Measurements from ENCODE around the gene ANP32B.
A peak's percentile ranks its signal among the peaks of the same experiment; 100 is the strongest.

ANP32B gene

DNA sequence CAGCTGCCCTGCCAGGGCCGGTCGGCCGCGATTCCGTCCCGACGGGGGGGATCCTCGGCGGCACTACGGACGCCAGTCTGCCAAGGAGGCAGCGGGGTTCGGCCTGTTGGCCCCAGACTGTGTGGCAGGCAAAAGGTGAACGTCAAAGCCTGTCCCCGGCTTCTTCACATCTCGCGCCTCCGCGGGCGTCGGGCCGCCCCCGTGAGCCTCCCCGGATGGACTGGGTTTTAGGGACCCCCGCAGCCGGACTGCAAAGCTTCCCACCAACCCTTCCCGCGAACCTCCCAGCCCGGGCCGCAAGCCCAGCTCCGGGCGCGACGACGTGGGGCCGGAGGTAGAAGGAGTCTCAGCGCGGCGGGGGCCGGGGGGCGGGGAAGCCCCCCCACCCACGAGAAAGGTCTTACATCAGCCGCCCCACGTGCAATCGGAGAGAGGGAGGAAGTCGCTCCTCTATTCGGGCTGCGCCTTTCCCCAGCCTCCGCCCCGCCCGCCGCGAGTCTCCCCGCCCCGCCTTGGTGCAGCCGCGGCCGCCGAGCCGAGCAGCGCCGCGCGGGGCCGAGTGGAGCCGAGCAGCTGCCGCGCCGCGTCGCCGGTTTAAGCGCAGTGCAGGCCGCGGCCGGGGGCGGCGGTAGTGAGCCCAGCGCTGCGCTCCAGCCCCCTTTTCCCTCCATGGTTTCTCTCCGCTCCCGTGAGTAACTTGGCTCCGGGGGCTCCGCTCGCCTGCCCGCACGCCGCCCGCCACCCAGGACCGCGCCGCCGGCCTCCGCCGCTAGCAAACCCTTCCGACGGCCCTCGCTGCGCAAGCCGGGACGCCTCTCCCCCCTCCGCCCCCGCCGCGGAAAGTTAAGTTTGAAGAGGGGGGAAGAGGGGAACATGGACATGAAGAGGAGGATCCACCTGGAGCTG lies at the start of gene ANP32B:
TSS of gene ANP32B (plus strand) at position 659 of the 906 bp plus-strand sequence. CDS start at position 874, 215 bp downstream.
- H3K4me3 ChIP-seq (ENCODE audit: low read depth, low read length): peak within 1 kb of the TSS; percentile 88
- TF ChIP-seq, protein P1, sequence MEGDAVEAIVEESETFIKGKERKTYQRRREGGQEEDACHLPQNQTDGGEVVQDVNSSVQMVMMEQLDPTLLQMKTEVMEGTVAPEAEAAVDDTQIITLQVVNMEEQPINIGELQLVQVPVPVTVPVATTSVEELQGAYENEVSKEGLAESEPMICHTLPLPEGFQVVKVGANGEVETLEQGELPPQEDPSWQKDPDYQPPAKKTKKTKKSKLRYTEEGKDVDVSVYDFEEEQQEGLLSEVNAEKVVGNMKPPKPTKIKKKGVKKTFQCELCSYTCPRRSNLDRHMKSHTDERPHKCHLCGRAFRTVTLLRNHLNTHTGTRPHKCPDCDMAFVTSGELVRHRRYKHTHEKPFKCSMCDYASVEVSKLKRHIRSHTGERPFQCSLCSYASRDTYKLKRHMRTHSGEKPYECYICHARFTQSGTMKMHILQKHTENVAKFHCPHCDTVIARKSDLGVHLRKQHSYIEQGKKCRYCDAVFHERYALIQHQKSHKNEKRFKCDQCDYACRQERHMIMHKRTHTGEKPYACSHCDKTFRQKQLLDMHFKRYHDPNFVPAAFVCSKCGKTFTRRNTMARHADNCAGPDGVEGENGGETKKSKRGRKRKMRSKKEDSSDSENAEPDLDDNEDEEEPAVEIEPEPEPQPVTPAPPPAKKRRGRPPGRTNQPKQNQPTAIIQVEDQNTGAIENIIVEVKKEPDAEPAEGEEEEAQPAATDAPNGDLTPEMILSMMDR (IDR thresholded peaks at IDR 0.05; ENCODE audit: low read depth, low read length): peak; percentile 95
- peak; percentile 97 for DNase-seq
- H3K9me3 ChIP-seq (ENCODE audit: severe bottlenecking): peaks cover 5% of the 10 kb centered on the region
- peaks cover 17% of the 10 kb centered on the region for H3K36me3 ChIP-seq
- no peaks in the 10 kb centered on the region for H3K27me3 ChIP-seq (ENCODE audit: insufficient read depth, low read depth, severe bottlenecking)
- H3K27ac ChIP-seq: peak within 1 kb of the TSS; percentile 100

DNA sequence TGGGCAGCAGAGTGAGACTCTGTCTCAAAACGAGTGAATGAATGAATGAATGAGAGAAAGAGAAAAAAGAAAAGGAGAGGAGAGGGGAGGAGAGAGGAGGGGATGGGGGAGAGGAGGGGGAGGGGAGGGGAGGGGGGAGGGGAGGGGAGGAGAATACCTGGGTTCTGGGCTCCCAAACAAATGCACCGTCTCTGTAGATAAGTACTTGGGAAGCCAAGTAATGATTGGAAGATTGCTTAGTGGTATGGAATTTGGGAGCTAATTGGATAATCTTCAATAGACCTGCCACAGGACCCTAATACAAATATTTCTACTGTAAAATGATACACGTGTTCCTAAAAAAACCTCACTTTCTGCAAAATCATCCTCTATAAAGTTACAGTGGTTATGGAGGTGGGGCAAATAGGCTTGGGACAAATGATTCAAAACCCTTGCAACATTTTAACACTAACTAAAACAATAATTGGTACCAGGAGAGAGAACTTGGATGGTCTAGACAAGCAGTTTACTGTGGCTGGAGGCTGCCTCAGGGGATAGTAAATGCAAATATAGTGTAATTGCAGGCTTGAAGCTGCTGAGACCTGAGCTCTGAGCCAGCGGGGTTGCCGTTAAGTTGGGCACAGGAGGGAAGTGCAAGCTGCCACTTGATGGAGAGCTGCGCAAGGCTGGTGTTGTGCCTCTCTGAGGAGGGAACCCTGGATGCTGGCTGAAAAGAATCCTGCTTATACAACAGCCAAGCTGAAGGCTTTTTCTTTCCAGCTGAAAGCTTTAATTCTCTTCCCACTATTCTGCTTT lies 48.6 kb upstream of the ANP32B start:
- Histone ChIP-seq H3K9me3 (ENCODE audit: severe bottlenecking) (no peaks in the 10 kb centered on the region), H3K27me3 (ENCODE audit: insufficient read depth, low read depth, severe bottlenecking) (no peaks in the 10 kb centered on the region), H3K27ac (no peak overlapping the region), H3K36me3 (no peaks in the 10 kb centered on the region), H3K4me3 (ENCODE audit: low read depth, low read length) (no peak overlapping the region)
- DNase-seq: no peak
- TF ChIP-seq, protein P1 (IDR thresholded peaks at IDR 0.05; ENCODE audit: low read depth, low read length): no peak

DNA sequence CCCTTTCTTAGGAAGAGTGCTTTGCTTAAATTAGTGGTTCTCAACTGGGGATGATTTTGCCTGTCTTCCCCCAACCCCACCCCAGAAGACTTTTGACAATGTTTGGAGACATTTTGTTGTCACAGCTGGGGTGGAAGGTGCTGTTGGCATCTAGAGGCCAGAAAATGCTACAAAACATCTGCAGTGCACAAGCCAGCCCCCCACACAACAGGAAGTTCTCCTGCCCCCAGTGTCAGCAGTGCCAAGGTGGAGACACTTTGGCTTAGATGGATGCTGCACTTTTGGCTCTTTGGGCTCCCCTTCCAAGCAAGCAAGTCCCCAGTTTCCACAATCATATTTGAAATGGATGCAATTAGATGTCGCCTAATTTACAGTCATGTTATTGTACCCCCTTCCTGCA lies 47.9 kb upstream of the ANP32B start:
- DNase-seq: no peak
- no peaks in the 10 kb centered on the region for H3K27me3 ChIP-seq (ENCODE audit: insufficient read depth, low read depth, severe bottlenecking)
- H3K9me3 ChIP-seq (ENCODE audit: severe bottlenecking): no peaks in the 10 kb centered on the region
- TF ChIP-seq, protein P1 (IDR thresholded peaks at IDR 0.05; ENCODE audit: low read depth, low read length): no peak
- no peaks in the 10 kb centered on the region for H3K36me3 ChIP-seq
- H3K27ac ChIP-seq: no peak overlapping the region
- no peak overlapping the region for H3K4me3 ChIP-seq (ENCODE audit: low read depth, low read length)

DNA sequence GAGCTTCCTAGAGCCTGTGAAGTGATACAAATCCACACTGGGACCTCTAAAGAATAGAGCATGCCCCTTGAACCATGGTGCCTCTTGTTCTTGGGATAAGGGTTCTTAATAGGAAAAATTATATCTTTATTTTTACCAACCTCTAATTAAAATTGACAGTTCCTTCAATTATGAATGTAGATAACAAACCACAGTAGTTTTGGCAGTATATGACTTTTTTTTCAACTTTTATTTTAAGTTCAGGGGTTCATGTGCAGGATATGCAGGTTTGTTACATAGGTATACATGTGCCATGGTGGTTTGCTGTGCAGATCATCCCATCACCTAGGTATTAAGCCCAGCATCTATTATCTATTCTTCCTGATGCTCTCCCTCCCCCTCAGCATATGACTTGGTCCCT lies 46.1 kb upstream of the ANP32B start:
- H3K9me3 ChIP-seq (ENCODE audit: severe bottlenecking): no peaks in the 10 kb centered on the region
- no peak overlapping the region for H3K27ac ChIP-seq
- H3K36me3 ChIP-seq: no peaks in the 10 kb centered on the region
- H3K4me3 ChIP-seq (ENCODE audit: low read depth, low read length): no peak overlapping the region
- TF ChIP-seq, protein P1 (IDR thresholded peaks at IDR 0.05; ENCODE audit: low read depth, low read length): no peak
- no peaks in the 10 kb centered on the region for H3K27me3 ChIP-seq (ENCODE audit: insufficient read depth, low read depth, severe bottlenecking)
- DNase-seq: no peak

DNA sequence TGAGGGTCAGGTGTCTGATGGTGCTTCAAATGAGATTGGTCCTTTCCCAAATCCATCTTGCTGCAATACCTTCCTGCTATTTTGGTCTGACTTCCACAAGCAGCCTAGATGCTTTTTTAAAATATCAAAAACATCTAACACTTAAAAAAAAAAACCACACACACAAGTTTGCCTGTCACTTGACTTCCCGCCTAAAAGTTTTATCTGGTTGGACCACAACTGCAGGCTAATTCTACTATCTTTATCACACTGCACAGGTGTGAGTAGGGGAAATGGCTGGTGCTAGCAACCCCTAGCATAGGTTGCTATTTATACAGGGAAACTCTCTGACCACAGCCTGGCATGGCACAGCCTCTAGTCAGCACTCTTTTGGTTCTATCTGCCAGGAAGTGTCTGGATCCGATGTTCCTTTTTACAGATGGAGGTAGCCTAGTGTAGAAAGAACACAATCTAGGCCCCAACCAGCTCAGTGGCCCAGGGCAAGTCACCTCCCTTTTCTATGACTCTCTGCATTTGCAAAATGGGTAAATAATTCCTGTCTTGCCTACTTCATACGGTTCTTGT lies 45.0 kb upstream of the ANP32B start, which contains the start of gene HEMGN:
TSS of gene HEMGN (minus strand) at position 92 of the 564 bp plus-strand sequence. CDS start at position 56, 36 bp downstream.
- no peak for DNase-seq
- no peak within 1 kb of the TSS for H3K4me3 ChIP-seq (ENCODE audit: low read depth, low read length)

More for the DNA sequence above, 45.0 kb upstream of the ANP32B start, which contains the start of gene HEMGN:
- TF ChIP-seq, protein P1 (IDR thresholded peaks at IDR 0.05; ENCODE audit: low read depth, low read length): no peak
- Histone ChIP-seq H3K36me3 (no peaks in the 10 kb centered on the region), H3K9me3 (ENCODE audit: severe bottlenecking) (no peaks in the 10 kb centered on the region), H3K27ac (no peak within 1 kb of the TSS), H3K27me3 (ENCODE audit: insufficient read depth, low read depth, severe bottlenecking) (no peaks in the 10 kb centered on the region)

Measured in WERI-Rb-1 (cell line).